ENCODE data around the gene YKT6.

- no peak for TF ChIP-seq CTCF (IDR thresholded peaks at IDR 0.05; ENCODE audit: borderline replicate concordance, extremely low read depth, low read length, poor library complexity, severe bottlenecking)
- no peak for TF ChIP-seq EZH2 (IDR thresholded peaks at IDR 0.05; ENCODE audit: borderline replicate concordance, low read depth, low read length, severe bottlenecking)
These were observed 46.8 kb upstream of the YKT6 start for GRCh38 chr7:44153948-44154335.

All from DND-41 (cell line).